ENCODE measurements around the gene SLC35F2.
"Not testable (repeated sequence)": the region's sequence is repeated elsewhere in the genome, so short reads cannot be mapped to it uniquely, and the experiment has no call there.

The SLC35F2 gene

GRCh38 chr11:107842412-107843100, 16.0 kb downstream of the SLC35F2 start:
- DNase-seq (ENCODE audit: extremely low read depth in 1 of 2, low read depth in 1 of 2), result no peak

DNA sequence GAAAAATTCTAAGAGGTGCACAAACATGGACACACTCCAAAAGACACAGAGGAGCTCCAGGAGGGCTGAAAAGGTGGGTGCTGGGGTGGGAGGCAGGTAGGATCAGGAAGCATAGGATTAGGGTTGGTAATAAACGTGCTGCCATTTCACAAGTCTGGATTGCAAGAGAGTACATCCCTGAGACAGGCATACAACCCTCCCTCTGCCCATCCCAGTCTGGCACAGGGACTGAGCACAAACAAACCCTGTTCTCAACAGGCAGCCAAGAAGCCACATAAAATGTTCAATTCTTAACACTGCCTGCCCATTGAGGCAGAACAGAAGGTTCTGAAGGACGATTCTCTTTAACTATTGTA, 18.5 kb downstream of the SLC35F2 start:
- no peak for DNase-seq (ENCODE audit: extremely low read depth in 1 of 2, low read depth in 1 of 2)

DNA sequence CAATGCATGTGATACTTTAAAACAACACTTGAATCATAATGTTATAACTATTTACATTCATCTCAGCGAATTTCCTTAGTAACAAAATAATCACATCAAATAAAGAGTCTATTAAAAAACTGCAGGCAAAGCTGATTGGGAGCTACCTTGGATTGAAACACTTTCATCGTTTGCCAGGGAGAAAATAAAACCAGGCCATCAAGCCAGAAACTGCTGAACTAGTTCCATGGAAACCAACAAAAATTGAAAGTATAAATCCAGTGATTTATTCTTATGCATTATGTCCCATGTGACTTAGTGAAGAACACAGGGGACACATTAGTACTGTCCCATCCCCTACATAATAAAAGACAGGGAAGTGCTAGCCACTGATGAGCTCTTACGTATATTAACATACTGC, 21.7 kb downstream of the SLC35F2 start:
- no peak for DNase-seq (ENCODE audit: extremely low read depth in 1 of 2, low read depth in 1 of 2)

DNA sequence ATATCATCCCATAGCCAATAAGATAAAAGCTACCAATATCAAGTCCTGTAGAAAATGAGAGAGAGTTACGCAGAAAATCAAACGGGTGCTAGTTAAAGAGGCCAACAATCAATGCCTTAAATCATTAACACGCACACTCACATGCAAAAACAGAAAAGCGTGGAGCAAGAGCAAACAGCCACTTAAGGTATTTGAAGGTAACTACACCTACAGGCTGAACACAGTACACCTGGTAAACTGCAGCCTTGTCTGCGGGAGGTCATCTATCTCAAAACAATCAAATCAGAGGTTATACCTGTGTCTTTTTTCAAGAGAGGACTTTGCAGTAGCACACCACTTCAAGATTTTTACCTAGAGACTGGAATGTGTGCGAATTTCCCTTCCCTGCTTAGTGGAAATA, 23.6 kb downstream of the SLC35F2 start:
- no peak for DNase-seq (ENCODE audit: extremely low read depth in 1 of 2, low read depth in 1 of 2)

DNA sequence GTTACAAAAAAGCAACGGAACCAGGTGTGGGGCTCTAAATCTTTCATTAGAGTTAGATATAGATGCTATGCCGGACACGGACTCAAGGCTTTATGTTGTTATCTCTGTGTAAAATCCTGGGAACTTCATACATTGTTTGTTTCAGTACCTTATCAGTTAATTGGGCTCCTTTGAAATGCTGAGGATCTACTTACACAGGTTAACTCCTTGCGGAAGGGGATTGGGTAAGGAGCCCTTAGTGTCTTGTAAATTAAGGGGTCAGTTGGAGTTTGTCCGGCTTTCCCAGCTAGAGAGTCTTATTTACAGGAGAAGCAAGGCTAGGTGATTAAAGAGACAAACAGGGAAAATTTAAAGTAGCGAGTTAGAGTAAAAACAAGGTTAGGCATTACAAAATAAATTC, 24.7 kb downstream of the SLC35F2 start:
- DNase-seq (ENCODE audit: extremely low read depth in 1 of 2, low read depth in 1 of 2), result not testable (repeated sequence)

- DNase-seq (ENCODE audit: extremely low read depth in 1 of 2, low read depth in 1 of 2), result no peak
Observed at GRCh38 chr11:107830915-107831540, 27.6 kb downstream of the SLC35F2 start.

- DNase-seq (ENCODE audit: extremely low read depth in 1 of 2, low read depth in 1 of 2), result no peak
Observed at GRCh38 chr11:107827041-107827440, 31.5 kb downstream of the SLC35F2 start.

- no peak for DNase-seq (ENCODE audit: extremely low read depth in 1 of 2, low read depth in 1 of 2)
Observed at GRCh38 chr11:107825875-107826274, 32.7 kb downstream of the SLC35F2 start.

DNA sequence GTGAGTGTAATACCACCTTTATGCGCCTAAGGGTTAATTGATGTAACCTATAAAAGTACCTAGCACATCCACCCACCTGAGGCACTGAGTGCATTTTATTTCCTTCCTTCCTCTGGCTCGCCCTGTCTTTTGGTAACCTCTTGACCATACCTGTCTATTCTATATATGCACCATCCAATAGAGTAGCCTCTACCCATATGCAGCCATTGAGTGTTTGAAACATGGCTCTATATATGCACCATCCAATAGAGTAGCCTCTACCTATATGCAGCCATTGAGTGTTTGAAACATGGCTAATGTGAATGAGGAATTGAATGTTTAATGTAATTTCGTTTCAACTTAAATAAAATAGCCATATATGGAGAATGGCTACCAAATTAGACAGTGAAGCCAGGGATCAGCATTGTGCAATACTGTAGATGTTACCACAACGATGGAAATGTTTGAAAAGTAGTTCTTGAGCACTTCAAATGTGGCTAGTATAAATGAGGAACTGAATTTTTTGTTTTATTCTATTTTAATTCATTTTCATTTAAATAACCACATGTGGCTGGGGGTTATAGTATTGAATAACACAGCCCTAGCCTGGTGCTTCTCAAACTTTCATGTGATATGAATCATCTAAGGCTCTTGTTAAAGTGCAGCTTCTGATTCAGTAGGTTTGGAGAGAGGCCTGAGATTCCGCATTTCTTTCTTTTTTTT, 33.8 kb downstream of the SLC35F2 start:
- no peak for DNase-seq (ENCODE audit: extremely low read depth in 1 of 2, low read depth in 1 of 2)

DNA sequence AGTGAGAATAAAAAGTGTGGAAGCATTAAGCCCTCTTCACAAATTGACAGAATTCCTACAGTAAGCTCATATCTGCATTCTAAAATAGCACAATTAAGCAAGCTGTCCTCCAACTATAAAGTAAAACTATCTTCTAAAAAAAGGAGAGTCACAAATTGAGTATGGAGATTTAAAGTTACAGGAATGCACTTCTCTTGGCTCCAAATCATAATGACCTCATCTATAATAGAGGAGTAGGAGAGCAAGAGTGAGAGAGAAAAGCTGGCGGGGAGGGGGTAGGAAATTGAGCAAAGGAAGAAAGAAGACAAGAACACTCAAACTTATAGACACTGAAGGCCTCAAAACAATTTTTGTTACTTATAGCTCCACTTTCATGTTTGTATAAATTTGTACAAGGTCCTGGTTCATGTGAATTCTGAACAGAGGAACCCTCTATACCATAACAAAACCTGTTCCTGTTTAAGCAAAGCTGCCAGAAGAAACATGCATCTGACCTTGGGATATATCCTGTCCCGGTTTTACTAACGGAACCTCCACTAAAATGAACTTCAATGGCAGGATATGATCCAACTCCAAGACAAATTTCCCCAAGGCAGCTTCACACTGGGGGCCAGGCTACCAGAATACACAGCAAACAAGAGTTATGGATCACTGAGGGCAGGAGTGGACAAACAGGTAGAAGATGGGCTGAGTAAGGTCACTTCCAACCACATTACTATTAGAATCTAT, 37.2 kb downstream of the SLC35F2 start:
- DNase-seq (ENCODE audit: extremely low read depth in 1 of 2, low read depth in 1 of 2), result no peak

DNA sequence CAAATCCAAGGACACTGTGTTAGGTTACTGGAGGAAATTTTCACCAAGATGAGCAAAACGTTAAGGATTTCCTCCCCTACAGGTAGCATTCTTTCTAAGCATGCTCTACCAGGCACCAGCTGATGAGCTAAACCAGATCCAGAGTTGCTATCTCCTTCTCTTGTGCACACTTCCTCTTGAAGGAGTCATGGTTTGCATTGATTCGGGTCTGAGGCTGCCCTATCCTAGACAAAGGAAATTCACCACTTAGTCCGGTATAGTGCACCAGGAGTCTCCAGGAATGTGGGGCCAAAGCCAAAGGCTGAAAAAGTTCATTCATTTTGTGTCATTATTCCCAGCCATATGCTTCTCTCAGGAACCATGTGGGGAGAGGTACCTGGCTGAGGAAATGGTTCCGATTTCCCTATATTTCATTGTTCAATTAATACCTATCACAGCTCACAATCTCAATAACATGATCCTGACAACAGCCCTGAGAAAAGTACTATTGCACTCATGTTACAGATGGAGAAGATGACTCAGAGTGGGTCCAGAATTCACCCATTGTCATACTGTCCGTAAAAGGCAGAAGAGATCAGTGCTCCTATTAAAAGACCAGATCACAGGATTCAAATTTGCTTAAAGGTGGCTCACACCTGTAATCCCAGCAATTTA, 39.1 kb downstream of the SLC35F2 start:
- no peak for DNase-seq (ENCODE audit: extremely low read depth in 1 of 2, low read depth in 1 of 2)

DNA sequence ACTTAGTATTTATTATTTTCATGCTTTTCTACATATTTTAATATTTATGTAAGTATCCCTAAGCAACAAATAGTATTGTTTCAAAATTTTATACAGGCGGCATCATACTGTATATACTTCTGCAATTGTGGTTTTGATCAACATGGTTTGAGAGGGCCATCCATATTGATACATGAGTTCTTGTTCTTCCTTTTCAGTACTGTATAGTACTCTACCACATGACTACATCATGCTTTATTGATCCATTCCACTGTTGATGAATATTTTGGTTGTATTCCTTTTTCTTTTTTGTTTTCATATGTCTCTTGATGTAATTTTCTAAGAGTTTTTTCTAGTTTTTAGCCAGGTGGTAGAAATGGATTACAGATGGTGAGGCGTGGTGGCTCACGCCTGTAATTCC, 40.1 kb downstream of the SLC35F2 start:
- no peak for DNase-seq (ENCODE audit: extremely low read depth in 1 of 2, low read depth in 1 of 2)

GRCh38 chr11:107816028-107816427, 42.6 kb downstream of the SLC35F2 start:
- DNase-seq (ENCODE audit: extremely low read depth in 1 of 2, low read depth in 1 of 2), result no peak

DNA sequence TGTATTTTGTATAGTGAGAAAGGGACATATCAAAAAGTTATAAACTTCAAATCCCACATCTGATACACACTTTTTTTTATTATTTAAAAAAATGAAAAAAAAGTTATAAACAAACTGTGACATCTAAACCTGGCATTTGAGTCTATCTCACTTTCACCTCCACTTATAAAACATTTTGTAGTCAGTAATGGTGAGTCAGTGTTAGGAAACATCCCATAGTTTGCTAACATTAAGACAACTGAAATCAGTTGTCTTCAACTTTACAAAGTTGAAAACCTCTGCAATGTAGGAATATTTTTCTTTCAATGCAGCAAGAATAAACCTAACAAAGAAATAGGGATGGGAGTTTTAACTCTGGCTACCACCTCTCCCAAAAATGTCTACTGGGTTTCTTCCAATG, 47.7 kb downstream of the SLC35F2 start:
- no peak for DNase-seq (ENCODE audit: extremely low read depth in 1 of 2, low read depth in 1 of 2)

GRCh38 chr11:107808521-107808920, 50.1 kb downstream of the SLC35F2 start:
- no peak for DNase-seq (ENCODE audit: extremely low read depth in 1 of 2, low read depth in 1 of 2)

- no peak for DNase-seq (ENCODE audit: extremely low read depth in 1 of 2, low read depth in 1 of 2)
Observed at GRCh38 chr11:107804971-107805370, 53.6 kb downstream of the SLC35F2 start.

DNA sequence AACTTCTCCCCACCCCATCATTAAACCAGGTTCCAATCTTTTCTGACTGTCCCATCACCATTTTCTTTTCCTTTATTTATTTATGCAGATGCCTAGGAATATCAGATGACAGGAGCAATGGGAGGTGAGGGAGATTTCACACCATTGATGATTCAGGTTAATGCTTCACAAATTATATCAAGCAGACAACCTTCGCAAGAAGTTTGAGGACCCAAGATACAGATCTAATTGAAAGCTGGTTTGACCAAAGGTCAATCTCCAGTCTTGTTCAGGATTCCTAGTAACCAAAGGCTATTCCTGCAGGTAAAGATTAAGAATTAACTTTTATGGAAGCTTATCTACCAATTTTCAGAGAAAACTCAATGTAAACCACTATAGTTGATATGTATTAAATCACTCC, 54.4 kb downstream of the SLC35F2 start:
- DNase-seq (ENCODE audit: extremely low read depth in 1 of 2, low read depth in 1 of 2), result no peak

GRCh38 chr11:107801641-107802040, 56.9 kb downstream of the SLC35F2 start:
- no peak for DNase-seq (ENCODE audit: extremely low read depth in 1 of 2, low read depth in 1 of 2)

DNA sequence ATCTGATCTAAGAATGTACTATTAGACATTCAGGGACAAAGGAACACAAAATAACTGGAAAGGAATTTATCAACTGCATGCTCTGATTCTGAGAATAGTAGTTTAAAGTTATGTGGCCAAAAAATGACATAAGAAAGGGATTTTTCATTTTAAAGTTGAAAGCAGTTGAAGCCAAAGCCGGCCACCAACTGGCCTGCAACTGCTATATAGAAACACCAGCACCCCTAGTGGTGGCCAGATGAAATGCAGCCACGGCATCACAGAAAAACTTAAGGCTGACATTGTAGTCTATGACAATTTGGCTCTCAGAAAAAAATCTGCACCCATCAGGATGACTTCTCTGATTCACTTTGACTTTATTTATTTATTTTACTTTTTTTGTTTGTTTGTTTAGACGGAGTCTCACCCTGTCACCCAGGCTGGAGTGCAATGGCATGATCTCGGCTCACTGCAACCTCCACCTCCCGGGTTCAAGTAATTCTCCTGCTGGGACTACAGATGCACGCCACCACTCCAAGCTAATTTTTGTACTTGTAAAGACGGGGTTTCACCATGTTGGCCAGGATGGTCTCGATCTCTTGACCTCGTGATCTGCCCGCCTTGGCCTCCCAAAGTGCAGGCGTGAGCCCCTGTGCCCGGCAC, 59.2 kb downstream of the SLC35F2 start:
- DNase-seq (ENCODE audit: extremely low read depth in 1 of 2, low read depth in 1 of 2), result peak; percentile 8 to 24

DNA sequence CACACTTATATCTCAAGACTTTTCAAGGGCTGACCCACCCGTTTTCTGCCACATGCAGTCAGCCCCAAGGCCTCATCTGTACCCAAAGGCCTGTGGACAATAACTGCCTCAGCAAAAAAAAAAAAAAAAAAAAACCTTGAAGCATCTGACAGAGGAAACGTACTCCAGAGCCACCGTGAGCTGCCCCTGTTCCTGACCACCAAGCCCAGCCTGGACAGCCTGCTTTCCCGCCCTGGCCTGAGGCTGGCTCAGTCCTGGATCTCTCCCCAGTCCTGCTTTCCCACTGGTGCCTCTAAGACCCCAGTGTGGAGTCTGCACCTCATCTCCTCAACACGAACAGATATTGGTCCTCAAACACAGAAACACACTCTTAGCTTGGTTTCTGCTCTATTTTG, 66.5 kb downstream of the SLC35F2 start:
- DNase-seq (ENCODE audit: extremely low read depth in 1 of 2, low read depth in 1 of 2), result no peak

All from activated CD8-positive, alpha-beta memory T cell treated with anti-CD3 and anti-CD28 coated beads for 1 hour (primary cell).